BE2C (cell line): Measurements from ENCODE around the gene MAP4.

ENCODE experiments used
- DNase-seq: peaks from one replicate; pipeline ENCODE4 v3.0.0-alpha.2; 2020
- H3K27me3 ChIP-seq: fragments of 250-450 bp; sonication (Bioruptor Pico); 2 replicates; pipeline ENCODE4 v1.5.1; 2020; ENCODE audit warnings: mild to moderate bottlenecking
- H3K36me3 ChIP-seq: fragments of 250-450 bp; sonication (Bioruptor Pico); 2 replicates; pipeline ENCODE4 v1.5.1; 2020; ENCODE audit warnings: mild to moderate bottlenecking
- H3K4me1 ChIP-seq: fragments of 250-450 bp; sonication (Bioruptor Pico); 2 replicates; pipeline ENCODE4 v1.5.1; 2020
- H3K4me3 ChIP-seq: 2 replicates; pipeline ENCODE4 v1.5.1; 2011; ENCODE audit warnings: low read depth, low read length
- H3K9me3 ChIP-seq: fragments of 250-450 bp; sonication (Bioruptor Pico); 2 replicates; pipeline ENCODE4 v1.5.1; 2020
- CTCF ChIP-seq: IDR thresholded peaks from 2 replicates; pipeline ENCODE4 v1.5.1; 2012; ENCODE audit warnings: mild to moderate bottlenecking, low read depth, low read length

The MAP4 gene

DNA sequence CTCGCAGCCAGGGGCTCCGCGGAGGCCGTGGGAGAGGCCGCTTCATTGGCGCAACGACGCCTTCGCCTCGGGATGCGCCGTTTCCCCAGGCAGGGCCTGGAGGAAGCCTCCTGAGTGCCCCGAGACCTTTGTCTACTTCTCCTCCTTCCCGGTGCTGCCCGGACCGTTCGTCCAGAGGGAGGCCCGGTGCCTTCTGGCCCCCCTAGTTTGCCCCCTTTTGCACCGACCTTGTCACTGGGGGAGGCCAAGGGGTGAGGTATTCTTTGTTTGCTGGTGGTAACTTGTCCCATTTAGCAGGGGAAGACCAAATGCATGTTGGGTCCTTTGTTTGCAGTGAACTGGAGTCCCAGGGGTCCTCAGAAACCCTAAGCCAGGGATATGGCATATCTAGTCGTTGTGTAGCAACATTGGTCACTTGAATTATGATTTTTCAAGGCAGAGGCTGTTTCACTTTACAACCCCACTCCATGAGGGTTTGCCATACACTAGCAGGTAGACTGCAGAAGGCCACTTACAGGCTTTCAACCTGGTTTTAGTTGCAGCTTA is 212.7 kb downstream of the MAP4 start:
- TF ChIP-seq CTCF = no peak
- H3K9me3 ChIP-seq = no peaks in the 10 kb centered on the region
- no peak for DNase-seq
- H3K4me1 ChIP-seq = no peaks in the 10 kb centered on the region
- no peaks in the 10 kb centered on the region for H3K36me3 ChIP-seq
- H3K4me3 ChIP-seq = peak overlapping the region; percentile 78
- H3K27me3 ChIP-seq = no peaks in the 10 kb centered on the region

DNA sequence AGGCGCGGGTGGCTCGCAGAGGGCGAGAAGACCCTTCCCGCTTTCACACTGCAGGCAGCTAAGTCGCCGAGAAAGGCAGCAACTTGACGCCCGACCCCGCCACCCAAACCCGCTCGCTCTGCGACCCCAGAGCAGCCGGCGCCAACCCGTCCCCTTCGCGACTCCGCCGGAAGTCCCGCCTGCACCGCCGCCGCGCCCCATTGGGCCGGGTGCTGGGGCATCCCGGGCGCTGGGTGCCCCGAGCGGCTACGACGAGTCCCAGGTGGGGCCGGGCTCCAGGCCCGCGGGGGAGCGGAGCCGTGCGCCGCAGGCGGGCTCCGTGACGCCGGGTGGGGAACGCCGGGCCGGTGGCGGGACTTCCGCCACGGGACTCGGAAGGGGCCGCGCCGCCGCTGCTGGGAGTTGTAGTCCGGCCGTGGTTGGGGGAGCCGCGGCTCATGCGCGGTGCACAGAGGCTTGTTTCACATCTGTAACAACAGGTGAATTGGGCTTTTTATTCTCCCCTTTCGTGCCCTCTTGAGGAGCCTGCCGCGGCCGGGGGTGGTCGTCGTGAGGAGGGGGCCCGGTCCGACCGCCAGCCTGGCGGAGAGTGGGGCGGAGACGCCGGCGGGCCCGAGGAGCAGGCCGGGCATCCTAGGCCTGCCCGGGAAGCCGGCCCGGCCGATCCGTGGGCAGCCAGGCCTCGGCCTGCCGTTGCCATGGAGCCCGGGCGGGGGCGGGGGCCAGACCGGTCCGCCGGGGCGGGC is 213.3 kb downstream of the MAP4 start, which contains the start of gene DHX30:
TSS of gene DHX30 (plus strand) at position 405 of the 746 bp plus-strand sequence. CDS start 7,546 bp downstream, outside the sequence.
- H3K27me3 ChIP-seq = no peaks in the 10 kb centered on the region
- H3K4me3 ChIP-seq = peak within 1 kb of the TSS; percentile 78
- no peaks in the 10 kb centered on the region for H3K4me1 ChIP-seq
- DNase-seq = peak; percentile 80
- H3K36me3 ChIP-seq = no peaks in the 10 kb centered on the region
- TF ChIP-seq CTCF = no peak
- no peaks in the 10 kb centered on the region for H3K9me3 ChIP-seq
